Prostate gland (tissue), 2 donors: ENCODE measurements around the gene TXNRD2.

ENCODE experiments used
- CTCF ChIP-seq, 4 experiments: fragments of 200-600 bp in 2 of 4; fragments of 450-650 bp in 2 of 4; sonication (generic) in 2 of 4; IDR thresholded peaks; 1 replicate in 3 of 4; 2 replicates in 1 of 4; pipeline ENCODE4 v1.5.1; 2016 to 2019; ENCODE audit warnings: antibody characterized with exemption in 4 of 4, mild to moderate bottlenecking in 2 of 4, moderate library complexity in 2 of 4
- POLR2A ChIP-seq: fragments of 450-650 bp; IDR thresholded peaks from one replicate; pipeline ENCODE4 v1.6.1; 2016; ENCODE audit warnings: antibody characterized with exemption, mild to moderate bottlenecking
- POLR2AphosphoS5 ChIP-seq: sonication (generic); formaldehyde crosslinking; IDR thresholded peaks from one replicate; pipeline ENCODE4 v1.6.1; 2017; ENCODE audit warnings: antibody characterized with exemption

GRCh38 chr22:19961201-19961580 is 19.6 kb upstream of the TXNRD2 start:
- TF ChIP-seq POLR2AphosphoS5 (no peak), CTCF (IDR thresholded peaks at IDR 0.05) (no peak), POLR2A (no peak)
